ENCODE data around the gene ZGLP1.

ZGLP1 gene

GRCh38 chr19:10277795-10278589, 31.6 kb downstream of the ZGLP1 start:
- no peaks in the 10 kb centered on the region for H3K4me1 ChIP-seq (ENCODE audit: control insufficient read depth, insufficient read depth, low read depth, low read length)

GRCh38 chr19:10274589-10274988, 35.0 kb downstream of the ZGLP1 start:
- no peak overlapping the region for H3K18ac ChIP-seq (ENCODE audit: low read depth in 1 of 2, low read length in 2 of 2)
- no peak overlapping the region for H2BK120ac ChIP-seq (ENCODE audit: low read depth, low read length)
- no peak overlapping the region for H3K23ac ChIP-seq (ENCODE audit: low read length in 2 of 2)
- no peak overlapping the region for H2BK5ac ChIP-seq (ENCODE audit: low read depth, low read length, poor library complexity, severe bottlenecking)
- H3K4me1 ChIP-seq (ENCODE audit: control insufficient read depth, insufficient read depth, low read depth, low read length), result peaks cover 23% of the 10 kb centered on the region
- no peak overlapping the region for H2AK5ac ChIP-seq (ENCODE audit: low read length, severe bottlenecking)
- H3K27me3 ChIP-seq (ENCODE audit: control insufficient read depth in 1 of 2, insufficient read depth in 1 of 2, low read length in 2 of 2), result no peaks in the 10 kb centered on the region
- H4K91ac ChIP-seq (ENCODE audit: low read length), result no peak overlapping the region
- no peak overlapping the region for H3K4me3 ChIP-seq (ENCODE audit: insufficient read depth in 1 of 2, low read depth in 1 of 2, low read length in 2 of 2)
- H3K79me1 ChIP-seq (replicated peaks; ENCODE audit: low read length, poor library complexity, severe bottlenecking), result no peaks in the 10 kb centered on the region
- H3K36me3 ChIP-seq (ENCODE audit: control insufficient read depth in 1 of 2, insufficient read depth in 2 of 2, low read depth in 1 of 2, low read length in 2 of 2), result peaks cover 14 to 25% of the 10 kb centered on the region in 2 experiments
- no peak overlapping the region for H3K14ac ChIP-seq (ENCODE audit: low read length in 2 of 2)
- H4K8ac ChIP-seq (ENCODE audit: low read length), result no peak overlapping the region
- H3K4me2 ChIP-seq (ENCODE audit: low read length, poor library complexity, severe bottlenecking), result no peak overlapping the region
- no peaks in the 10 kb centered on the region for H3K9me3 ChIP-seq (ENCODE audit: control insufficient read depth, low read length)
- WGBS, result 97% methylated on average over 10 of the region's 10 CpGs
- no peak overlapping the region for H2BK15ac ChIP-seq (ENCODE audit: low read depth, poor library complexity, severe bottlenecking)
- H2AFZ ChIP-seq (ENCODE audit: low read depth, low read length), result no peak overlapping the region
- H3K27ac ChIP-seq (ENCODE audit: low read length, poor library complexity, severe bottlenecking), result no peak overlapping the region
- no peak overlapping the region for H3K9ac ChIP-seq (ENCODE audit: low read length)
- DNase-seq, result peak; percentile 17
- H3K4ac ChIP-seq (ENCODE audit: low read depth in 1 of 2, low read length in 2 of 2), result no peak overlapping the region
- no peak overlapping the region for H2BK12ac ChIP-seq (ENCODE audit: low read length in 2 of 2)

More at GRCh38 chr19:10277795-10278589, 31.6 kb downstream of the ZGLP1 start:
- Histone ChIP-seq H4K8ac (ENCODE audit: low read length) (no peak overlapping the region), H3K4me3 (ENCODE audit: insufficient read depth in 1 of 2, low read depth in 1 of 2, low read length in 2 of 2) (no peak overlapping the region), H3K9me3 (ENCODE audit: control insufficient read depth, low read length) (no peaks in the 10 kb centered on the region), H3K27ac (ENCODE audit: low read length, poor library complexity, severe bottlenecking) (no peak overlapping the region), H3K79me1 (replicated peaks; ENCODE audit: low read length, poor library complexity, severe bottlenecking) (no peaks in the 10 kb centered on the region), H4K91ac (ENCODE audit: low read length) (no peak overlapping the region), H2BK15ac (ENCODE audit: low read depth, poor library complexity, severe bottlenecking) (no peak overlapping the region), H3K9ac (ENCODE audit: low read length) (no peak overlapping the region), H2AFZ (ENCODE audit: low read depth, low read length) (no peak overlapping the region), H2BK12ac (ENCODE audit: low read length in 2 of 2) (no peak overlapping the region), H3K14ac (ENCODE audit: low read length in 2 of 2) (no peak overlapping the region), H3K27me3 (ENCODE audit: control insufficient read depth in 1 of 2, insufficient read depth in 1 of 2, low read length in 2 of 2) (no peaks in the 10 kb centered on the region), H2BK5ac (ENCODE audit: low read depth, low read length, poor library complexity, severe bottlenecking) (no peak overlapping the region), H3K23ac (ENCODE audit: low read length in 2 of 2) (no peak overlapping the region), H3K18ac (ENCODE audit: low read depth in 1 of 2, low read length in 2 of 2) (no peak overlapping the region), H3K4ac (ENCODE audit: low read depth in 1 of 2, low read length in 2 of 2) (no peak overlapping the region), H2BK120ac (ENCODE audit: low read depth, low read length) (no peak overlapping the region), H2AK5ac (ENCODE audit: low read length, severe bottlenecking) (peak overlapping the region; percentile 11), H3K36me3 (ENCODE audit: control insufficient read depth in 1 of 2, insufficient read depth in 2 of 2, low read depth in 1 of 2, low read length in 2 of 2) (peaks cover 17 to 31% of the 10 kb centered on the region in 2 experiments), H3K4me2 (ENCODE audit: low read length, poor library complexity, severe bottlenecking) (no peak overlapping the region)
- no peak for DNase-seq
- 92% methylated on average over 8 of the region's 9 CpGs for WGBS

GRCh38 chr19:10271543-10272086, 38.0 kb downstream of the ZGLP1 start:
- H3K27ac ChIP-seq (ENCODE audit: low read length, poor library complexity, severe bottlenecking), result no peak overlapping the region
- no peak overlapping the region for H3K23ac ChIP-seq (ENCODE audit: low read length in 2 of 2)
- peak overlapping the region; percentile 35 for H2BK5ac ChIP-seq (ENCODE audit: low read depth, low read length, poor library complexity, severe bottlenecking)
- peak overlapping the region; percentile 50 to 85 for H3K18ac ChIP-seq (ENCODE audit: low read depth in 1 of 2, low read length in 2 of 2)
- peaks cover 9 to 11% of the 10 kb centered on the region in 2 experiments for H3K36me3 ChIP-seq (ENCODE audit: control insufficient read depth in 1 of 2, insufficient read depth in 2 of 2, low read depth in 1 of 2, low read length in 2 of 2)
- no peak overlapping the region for H2BK120ac ChIP-seq (ENCODE audit: low read depth, low read length)
- 62% methylated on average over 12 of the region's 12 CpGs for WGBS
- peak overlapping the region in 1 of 2 experiments; percentile 89 for H3K4ac ChIP-seq (ENCODE audit: low read depth in 1 of 2, low read length in 2 of 2)
- H2BK12ac ChIP-seq (ENCODE audit: low read length in 2 of 2), result peak overlapping the region in 1 of 2 experiments; percentile 96
- H2AFZ ChIP-seq (ENCODE audit: low read depth, low read length), result no peak overlapping the region
- H2BK15ac ChIP-seq (ENCODE audit: low read depth, poor library complexity, severe bottlenecking), result peak overlapping the region; percentile 75
- H3K4me2 ChIP-seq (ENCODE audit: low read length, poor library complexity, severe bottlenecking), result peak overlapping the region; percentile 79
- no peaks in the 10 kb centered on the region for H3K27me3 ChIP-seq (ENCODE audit: control insufficient read depth in 1 of 2, insufficient read depth in 1 of 2, low read length in 2 of 2)
- H3K14ac ChIP-seq (ENCODE audit: low read length in 2 of 2), result peak overlapping the region in 1 of 2 experiments; percentile 80
- H4K8ac ChIP-seq (ENCODE audit: low read length), result peak overlapping the region; percentile 96
- H3K79me1 ChIP-seq (replicated peaks; ENCODE audit: low read length, poor library complexity, severe bottlenecking), result no peaks in the 10 kb centered on the region
- H3K4me1 ChIP-seq (ENCODE audit: control insufficient read depth, insufficient read depth, low read depth, low read length), result peaks cover 23% of the 10 kb centered on the region
- H2AK5ac ChIP-seq (ENCODE audit: low read length, severe bottlenecking), result peak overlapping the region; percentile 49
- no peaks in the 10 kb centered on the region for H3K9me3 ChIP-seq (ENCODE audit: control insufficient read depth, low read length)
- H3K9ac ChIP-seq (ENCODE audit: low read length), result peak overlapping the region; percentile 84
- H4K91ac ChIP-seq (ENCODE audit: low read length), result peak overlapping the region; percentile 43
- peak; percentile 85 for DNase-seq
- peak overlapping the region; percentile 26 to 79 for H3K4me3 ChIP-seq (ENCODE audit: insufficient read depth in 1 of 2, low read depth in 1 of 2, low read length in 2 of 2)

Data from mesenchymal stem cell (in vitro differentiated cells and primary cell).